Vagina (tissue), 2 donors: ENCODE measurements around the gene ATOSB.

Experiments
- POLR2A ChIP-seq, 2 donors: fragments of 450-650 bp; IDR thresholded peaks; one replicate each; pipeline ENCODE4 v1.6.1; 2017; ENCODE audit warnings: antibody characterized with exemption in 2 of 2, mild to moderate bottlenecking in 2 of 2, moderate library complexity in 2 of 2
- POLR2AphosphoS5 ChIP-seq, 2 donors: sonication (generic); formaldehyde crosslinking; IDR thresholded peaks; one replicate each; pipeline ENCODE4 v1.9.0; 2017; ENCODE audit warnings: antibody characterized with exemption in 2 of 2, mild to moderate bottlenecking in 2 of 2, low read depth in 1 of 2; ENCODE audit not compliant: insufficient read depth in 1 of 2
- TF ChIP-seq, protein P1 (sequence below), 3 experiments: fragments of 450-650 bp in 2 of 3; fragments of 200-600 bp in 1 of 3; sonication (generic) in 1 of 3; IDR thresholded peaks; one replicate each; pipeline ENCODE4 v1.5.1; 2017 to 2019; ENCODE audit warnings: antibody characterized with exemption in 3 of 3, mild to moderate bottlenecking in 2 of 3, moderate library complexity in 2 of 3

DNA sequence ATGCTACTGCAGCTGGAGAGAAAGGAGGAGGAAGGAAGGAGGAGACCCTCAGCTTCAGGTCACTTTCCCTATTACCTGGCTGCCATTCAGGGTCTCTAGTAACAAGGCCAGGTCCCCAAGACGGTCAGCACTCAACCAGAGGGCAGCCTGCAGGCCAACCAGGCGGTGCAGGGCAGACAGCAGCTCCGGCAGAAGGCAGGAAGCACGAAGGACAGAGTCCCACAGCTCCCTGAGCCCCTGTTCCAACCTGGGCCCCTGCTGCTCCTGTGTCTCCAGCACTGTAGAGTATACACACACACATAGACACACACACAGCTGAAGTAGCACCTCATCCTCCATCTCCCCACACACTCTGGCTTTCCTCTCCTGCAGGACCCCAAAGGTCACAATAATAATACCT is 37.6 kb downstream of the ATOSB start:
- TF ChIP-seq POLR2A (IDR thresholded peaks at IDR 0.05) = no peak
- TF ChIP-seq, protein P1, sequence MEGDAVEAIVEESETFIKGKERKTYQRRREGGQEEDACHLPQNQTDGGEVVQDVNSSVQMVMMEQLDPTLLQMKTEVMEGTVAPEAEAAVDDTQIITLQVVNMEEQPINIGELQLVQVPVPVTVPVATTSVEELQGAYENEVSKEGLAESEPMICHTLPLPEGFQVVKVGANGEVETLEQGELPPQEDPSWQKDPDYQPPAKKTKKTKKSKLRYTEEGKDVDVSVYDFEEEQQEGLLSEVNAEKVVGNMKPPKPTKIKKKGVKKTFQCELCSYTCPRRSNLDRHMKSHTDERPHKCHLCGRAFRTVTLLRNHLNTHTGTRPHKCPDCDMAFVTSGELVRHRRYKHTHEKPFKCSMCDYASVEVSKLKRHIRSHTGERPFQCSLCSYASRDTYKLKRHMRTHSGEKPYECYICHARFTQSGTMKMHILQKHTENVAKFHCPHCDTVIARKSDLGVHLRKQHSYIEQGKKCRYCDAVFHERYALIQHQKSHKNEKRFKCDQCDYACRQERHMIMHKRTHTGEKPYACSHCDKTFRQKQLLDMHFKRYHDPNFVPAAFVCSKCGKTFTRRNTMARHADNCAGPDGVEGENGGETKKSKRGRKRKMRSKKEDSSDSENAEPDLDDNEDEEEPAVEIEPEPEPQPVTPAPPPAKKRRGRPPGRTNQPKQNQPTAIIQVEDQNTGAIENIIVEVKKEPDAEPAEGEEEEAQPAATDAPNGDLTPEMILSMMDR (IDR thresholded peaks at IDR 0.05) = no peak
- TF ChIP-seq POLR2AphosphoS5 (IDR thresholded peaks at IDR 0.05; ENCODE audit: insufficient read depth in 1 of 2, low read depth in 1 of 2) = no peak
